Endothelial cell (in vitro differentiated cells): ENCODE measurements around the gene PLEKHH3. TPM values are rescaled to one million over a fixed set of nuclear protein-coding genes. Genes with fewer than 3 reads are reported as not detected.

Source experiments
- DNase-seq: peaks from one replicate; pipeline ENCODE4 v3.0.0; 2021; ENCODE audit warnings: low spot score
- H3K27ac Mint-ChIP-seq: one replicate; pipeline ENCODE4 v1.8.0; 2021; ENCODE audit warnings: mixed read lengths, inconsistent platforms; ENCODE audit not compliant: unreplicated experiment
- H3K27me3 Mint-ChIP-seq: one replicate; pipeline ENCODE4 v1.8.0; 2021; ENCODE audit warnings: mild to moderate bottlenecking, moderate library complexity, mixed read lengths, inconsistent platforms; ENCODE audit not compliant: unreplicated experiment
- H3K36me3 Mint-ChIP-seq: one replicate; pipeline ENCODE4 v1.8.0; 2021; ENCODE audit warnings: mild to moderate bottlenecking, low read depth, mixed read lengths, inconsistent platforms; ENCODE audit not compliant: unreplicated experiment
- H3K4me1 Mint-ChIP-seq: one replicate; pipeline ENCODE4 v1.8.0; 2021; ENCODE audit warnings: mild to moderate bottlenecking, mixed read lengths, inconsistent platforms; ENCODE audit not compliant: unreplicated experiment
- H3K4me3 Mint-ChIP-seq: one replicate; pipeline ENCODE4 v1.8.0; 2021; ENCODE audit warnings: mild to moderate bottlenecking, mixed read lengths, inconsistent platforms; ENCODE audit not compliant: unreplicated experiment
- H3K9me3 Mint-ChIP-seq: one replicate; pipeline ENCODE4 v1.8.0; 2021; ENCODE audit warnings: mixed read lengths, inconsistent platforms; ENCODE audit not compliant: unreplicated experiment
- CTCF ChIP-seq: fragments of 200-600 bp; sonication (generic); IDR thresholded peaks from one replicate; pipeline ENCODE4 v1.5.0; 2021; ENCODE audit warnings: antibody characterized with exemption; ENCODE audit not compliant: unreplicated experiment
- total RNA-seq: library from RNA; stranded (reverse); fragmentation: NEBNext Ultra II Directional; extraction: Animal tissue kit (Norgen Biotek cat#: 25700); gene quantifications from one replicate; pipeline ENCODE4 v1.2.1, GENCODE V29; 2021; ENCODE audit not compliant: unreplicated experiment

PLEKHH3 gene
- total RNA-seq, 1 donor from 2014 or later, result 25.2 TPM

- TF ChIP-seq CTCF, result no peak
- H3K4me1 Mint-ChIP-seq, result peaks cover 6% of the 10 kb centered on the region
- no peak for DNase-seq
- no peaks in the 10 kb centered on the region for H3K9me3 Mint-ChIP-seq
- peak overlapping the region; percentile 33 for H3K4me3 Mint-ChIP-seq
- no peak overlapping the region for H3K27ac Mint-ChIP-seq
- H3K27me3 Mint-ChIP-seq, result no peaks in the 10 kb centered on the region
- peaks cover 63% of the 10 kb centered on the region for H3K36me3 Mint-ChIP-seq
Observed at GRCh38 chr17:42709561-42709960, 32.8 kb upstream of the PLEKHH3 start.

- Mint-ChIP-seq H3K27ac (no peak overlapping the region), H3K36me3 (peaks cover 63% of the 10 kb centered on the region), H3K9me3 (no peaks in the 10 kb centered on the region), H3K4me3 (no peak overlapping the region), H3K4me1 (peaks cover 6% of the 10 kb centered on the region), H3K27me3 (no peaks in the 10 kb centered on the region)
- no peak for DNase-seq
- no peak for TF ChIP-seq CTCF
Observed at GRCh38 chr17:42708588-42708987, 31.8 kb upstream of the PLEKHH3 start.

- Mint-ChIP-seq H3K4me3 (no peak overlapping the region), H3K36me3 (peaks cover 64% of the 10 kb centered on the region)
- no peak for TF ChIP-seq CTCF
Observed at GRCh38 chr17:42706732-42707131, 29.9 kb upstream of the PLEKHH3 start.

GRCh38 chr17:42704837-42705494 lies 28.2 kb upstream of the PLEKHH3 start:
- H3K27ac Mint-ChIP-seq, result no peak overlapping the region
- TF ChIP-seq CTCF, result no peak

More at GRCh38 chr17:42706732-42707131, 29.9 kb upstream of the PLEKHH3 start:
- peaks cover 4% of the 10 kb centered on the region for H3K27me3 Mint-ChIP-seq
- H3K9me3 Mint-ChIP-seq, result no peaks in the 10 kb centered on the region
- no peak overlapping the region for H3K27ac Mint-ChIP-seq
- H3K4me1 Mint-ChIP-seq, result no peaks in the 10 kb centered on the region
- no peak for DNase-seq

GRCh38 chr17:42704490-42704836 lies 27.7 kb upstream of the PLEKHH3 start:
- DNase-seq, result no peak
- no peak overlapping the region for H3K4me3 Mint-ChIP-seq
- no peaks in the 10 kb centered on the region for H3K4me1 Mint-ChIP-seq
- peaks cover 49% of the 10 kb centered on the region for H3K36me3 Mint-ChIP-seq
- H3K9me3 Mint-ChIP-seq, result no peaks in the 10 kb centered on the region
- peaks cover 5% of the 10 kb centered on the region for H3K27me3 Mint-ChIP-seq
- no peak for TF ChIP-seq CTCF
- H3K27ac Mint-ChIP-seq, result no peak overlapping the region

More at GRCh38 chr17:42704837-42705494, 28.2 kb upstream of the PLEKHH3 start:
- H3K9me3 Mint-ChIP-seq, result no peaks in the 10 kb centered on the region
- H3K4me1 Mint-ChIP-seq, result no peaks in the 10 kb centered on the region
- no peak for DNase-seq
- H3K27me3 Mint-ChIP-seq, result peaks cover 4% of the 10 kb centered on the region
- H3K36me3 Mint-ChIP-seq, result peaks cover 51% of the 10 kb centered on the region
- H3K4me3 Mint-ChIP-seq, result peak overlapping the region; percentile 75
